ENCODE measurements around the gene ZBED4.

The ZBED4 gene

GRCh38 chr22:49879871-49880270 is 26.2 kb downstream of the ZBED4 start:
- DNase-seq (ENCODE audit: low read depth), result no peak

- DNase-seq (ENCODE audit: low read depth), result no peak
Measured at GRCh38 chr22:49880281-49880680, 26.6 kb downstream of the ZBED4 start.

GRCh38 chr22:49881856-49882255 is 28.2 kb downstream of the ZBED4 start:
- no peak for DNase-seq (ENCODE audit: low read depth)

GRCh38 chr22:49882519-49883293 is 29.1 kb downstream of the ZBED4 start:
- DNase-seq (ENCODE audit: low read depth), result no peak

- no peak for DNase-seq (ENCODE audit: low read depth)
Measured at GRCh38 chr22:49883294-49883640, 29.6 kb downstream of the ZBED4 start.

- DNase-seq (ENCODE audit: low read depth), result no peak
Measured at GRCh38 chr22:49884075-49884474, 30.4 kb downstream of the ZBED4 start.

- DNase-seq (ENCODE audit: low read depth), result no peak
Measured at GRCh38 chr22:49884503-49885260, 31.0 kb downstream of the ZBED4 start.

GRCh38 chr22:49885281-49885680 is 31.6 kb downstream of the ZBED4 start:
- DNase-seq (ENCODE audit: low read depth), result no peak

GRCh38 chr22:49885881-49886280 is 32.2 kb downstream of the ZBED4 start:
- DNase-seq (ENCODE audit: low read depth), result no peak

GRCh38 chr22:49886346-49887063 is 32.9 kb downstream of the ZBED4 start:
- no peak for DNase-seq (ENCODE audit: low read depth)

- DNase-seq (ENCODE audit: low read depth), result no peak
Measured at GRCh38 chr22:49887064-49887451, 33.4 kb downstream of the ZBED4 start.

- DNase-seq (ENCODE audit: low read depth), result no peak
Measured at GRCh38 chr22:49887702-49888101, 34.1 kb downstream of the ZBED4 start.

- no peak for DNase-seq (ENCODE audit: low read depth)
Measured at GRCh38 chr22:49889071-49889470, 35.4 kb downstream of the ZBED4 start.

- no peak for DNase-seq (ENCODE audit: low read depth)
Measured at GRCh38 chr22:49892226-49892899, 38.7 kb downstream of the ZBED4 start.

- DNase-seq (ENCODE audit: low read depth), result no peak
Measured at GRCh38 chr22:49893025-49893424, 39.4 kb downstream of the ZBED4 start.

- DNase-seq (ENCODE audit: low read depth), result no peak
Measured at GRCh38 chr22:49894322-49895054, 40.8 kb downstream of the ZBED4 start.

- DNase-seq (ENCODE audit: low read depth), result no peak
Measured at GRCh38 chr22:49896201-49896600, 42.6 kb downstream of the ZBED4 start.

- no peak for DNase-seq (ENCODE audit: low read depth)
Measured at GRCh38 chr22:49897015-49897684, 43.5 kb downstream of the ZBED4 start.

- no peak for DNase-seq (ENCODE audit: low read depth)
Measured at GRCh38 chr22:49899530-49899929, 45.9 kb downstream of the ZBED4 start.

GRCh38 chr22:49900441-49901230 is 47.0 kb downstream of the ZBED4 start:
- DNase-seq (ENCODE audit: low read depth), result no peak
